Colonic mucosa (tissue), 4 donors: ENCODE data around the gene ZFYVE9. TPM values are rescaled to one million over a fixed set of nuclear protein-coding genes. Genes with fewer than 3 reads are reported as not detected.

Experiments used
- DNase-seq: peaks from one replicate; pipeline ENCODE4 v3.0.0-alpha.2; 2020
- H3K27ac ChIP-seq: fragments of 200-600 bp; one replicate; pipeline ENCODE4 v1.8.0; 2021
- H3K27me3 ChIP-seq: fragments of 200-600 bp; one replicate; pipeline ENCODE4 v1.8.0; 2021
- H3K36me3 ChIP-seq: fragments of 200-600 bp; one replicate; pipeline ENCODE4 v1.8.0; 2021
- H3K4me1 ChIP-seq: fragments of 200-600 bp; one replicate; pipeline ENCODE4 v1.8.0; 2021; ENCODE audit warnings: mild to moderate bottlenecking
- H3K4me3 ChIP-seq: fragments of 200-600 bp; one replicate; pipeline ENCODE4 v1.8.0; 2021
- H3K9ac ChIP-seq, 2 donors: one replicate each; pipeline ENCODE4 v1.7.0; 2013; ENCODE audit warnings: control low read depth in 2 of 2, low read depth in 2 of 2, low read length in 2 of 2
- H3K9me3 ChIP-seq: fragments of 200-600 bp; one replicate; pipeline ENCODE4 v1.8.0; 2021
- intact Hi-C: fragments of 100-400 bp; cut with DNase I; formaldehyde crosslinking; loops from one replicate; pipeline ENCODE4 v1.14.1; 2022
- total RNA-seq, 2 donors: library from RNA; stranded (reverse); fragmentation: NEBNext Ultra II Directional in 1 of 2; extraction: Animal tissue kit (Norgen Biotek cat#: 25700) in 1 of 2; gene quantifications; one replicate each; pipeline ENCODE4 v1.2.1, GENCODE V29; 2021
- TF ChIP-seq, protein P1 (sequence below): fragments of 200-600 bp; IDR thresholded peaks from one replicate; pipeline ENCODE4 v1.8.0; 2022; ENCODE audit warnings: antibody characterized with exemption, mild to moderate bottlenecking
- donor health status: healthy.
- donor health status: DM: no; HTN: no; CAD: no.
- donor health status: DM: no; HTN: no; CAD: no.

The ZFYVE9 gene
- total RNA-seq, 2 donors from 2014 or later, result 13.1 to 18.9 TPM

DNA sequence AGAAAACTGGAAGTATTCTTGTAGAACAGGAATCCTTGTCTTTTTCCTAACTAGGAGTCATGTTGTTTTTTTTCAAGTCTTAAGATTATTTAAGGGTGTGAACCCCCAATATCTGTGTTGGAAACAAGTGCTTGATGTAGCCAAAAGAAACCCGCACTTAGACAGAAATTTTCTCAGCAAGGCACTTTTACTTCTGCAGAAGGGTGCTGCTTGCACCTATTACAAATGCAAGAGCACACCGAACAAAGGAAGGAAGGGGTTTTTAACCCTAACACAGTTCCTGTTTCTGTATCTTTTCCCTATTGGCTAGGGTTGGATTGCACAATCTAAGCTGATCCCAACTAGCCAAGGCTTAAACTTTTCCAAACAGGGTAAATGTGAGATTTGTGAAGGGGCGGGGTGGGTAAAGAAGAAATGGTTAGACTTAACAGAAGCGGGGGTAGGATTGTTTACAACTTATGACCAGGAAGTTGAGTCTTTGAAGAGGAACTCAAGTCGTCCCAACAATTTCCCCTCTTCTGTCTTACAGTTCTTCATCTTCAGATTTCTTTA, 75.1 kb downstream of the ZFYVE9 start:
- H3K27ac ChIP-seq, result no peak overlapping the region
- no peak for DNase-seq
- intact Hi-C loops, result no loop called here
- H3K36me3 ChIP-seq, result no peaks in the 10 kb centered on the region
- TF ChIP-seq, protein P1, sequence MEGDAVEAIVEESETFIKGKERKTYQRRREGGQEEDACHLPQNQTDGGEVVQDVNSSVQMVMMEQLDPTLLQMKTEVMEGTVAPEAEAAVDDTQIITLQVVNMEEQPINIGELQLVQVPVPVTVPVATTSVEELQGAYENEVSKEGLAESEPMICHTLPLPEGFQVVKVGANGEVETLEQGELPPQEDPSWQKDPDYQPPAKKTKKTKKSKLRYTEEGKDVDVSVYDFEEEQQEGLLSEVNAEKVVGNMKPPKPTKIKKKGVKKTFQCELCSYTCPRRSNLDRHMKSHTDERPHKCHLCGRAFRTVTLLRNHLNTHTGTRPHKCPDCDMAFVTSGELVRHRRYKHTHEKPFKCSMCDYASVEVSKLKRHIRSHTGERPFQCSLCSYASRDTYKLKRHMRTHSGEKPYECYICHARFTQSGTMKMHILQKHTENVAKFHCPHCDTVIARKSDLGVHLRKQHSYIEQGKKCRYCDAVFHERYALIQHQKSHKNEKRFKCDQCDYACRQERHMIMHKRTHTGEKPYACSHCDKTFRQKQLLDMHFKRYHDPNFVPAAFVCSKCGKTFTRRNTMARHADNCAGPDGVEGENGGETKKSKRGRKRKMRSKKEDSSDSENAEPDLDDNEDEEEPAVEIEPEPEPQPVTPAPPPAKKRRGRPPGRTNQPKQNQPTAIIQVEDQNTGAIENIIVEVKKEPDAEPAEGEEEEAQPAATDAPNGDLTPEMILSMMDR, result no peak
- H3K4me1 ChIP-seq, result no peaks in the 10 kb centered on the region
- no peaks in the 10 kb centered on the region for H3K9me3 ChIP-seq
- no peak overlapping the region for H3K4me3 ChIP-seq
- H3K27me3 ChIP-seq, result no peaks in the 10 kb centered on the region
- H3K9ac ChIP-seq, result no peak overlapping the region

DNA sequence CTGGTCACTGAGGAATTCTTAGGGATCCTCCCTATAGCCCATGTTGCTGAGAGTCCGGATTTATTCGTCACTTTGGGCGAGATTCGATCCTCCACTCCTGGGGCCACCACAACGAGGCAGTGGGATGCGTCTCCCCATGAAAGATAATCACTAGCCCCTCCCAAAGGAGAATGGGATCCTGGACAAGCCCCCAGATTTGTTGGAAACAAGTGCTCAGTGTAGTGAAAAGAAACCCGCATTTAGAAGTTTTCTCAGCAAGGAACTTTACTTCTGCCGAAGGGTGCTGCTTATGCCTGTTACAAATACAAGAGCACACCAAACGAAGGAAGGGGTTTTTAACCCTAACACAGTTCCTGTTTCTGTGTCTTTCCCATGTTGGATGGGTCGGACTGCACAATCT, 83.3 kb downstream of the ZFYVE9 start:
- intact Hi-C loops, result no loop called here
- Histone ChIP-seq H3K4me1 (no peaks in the 10 kb centered on the region), H3K27ac (no peak overlapping the region), H3K9ac (no peak overlapping the region), H3K36me3 (no peaks in the 10 kb centered on the region), H3K9me3 (no peaks in the 10 kb centered on the region), H3K4me3 (no peak overlapping the region), H3K27me3 (no peaks in the 10 kb centered on the region)
- TF ChIP-seq, protein P1, result no peak
- DNase-seq, result no peak

DNA sequence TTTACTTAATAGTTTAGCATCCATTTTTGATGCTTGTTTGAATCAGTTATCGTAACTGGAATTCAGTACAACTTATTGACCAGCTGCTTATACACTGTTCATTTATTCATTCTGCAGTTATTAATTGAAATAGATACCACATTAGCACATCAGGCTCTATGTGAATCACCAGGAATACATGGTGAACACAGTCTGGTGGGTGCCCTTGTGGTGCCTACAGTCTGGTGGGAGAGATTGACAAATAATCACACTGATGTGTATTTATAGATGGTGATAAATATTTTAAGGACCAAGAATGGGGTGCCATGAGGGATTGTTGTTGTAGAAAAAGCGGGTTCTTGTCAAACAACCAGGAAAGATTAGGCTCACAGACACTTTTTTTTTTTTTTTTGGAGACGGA, 87.6 kb downstream of the ZFYVE9 start:
- Histone ChIP-seq H3K4me1 (no peaks in the 10 kb centered on the region), H3K36me3 (no peaks in the 10 kb centered on the region), H3K4me3 (no peak overlapping the region), H3K27ac (no peak overlapping the region), H3K27me3 (no peaks in the 10 kb centered on the region), H3K9me3 (no peaks in the 10 kb centered on the region), H3K9ac (no peak overlapping the region)
- intact Hi-C loops, result no loop called here
- no peak for DNase-seq
- TF ChIP-seq, protein P1, result no peak

DNA sequence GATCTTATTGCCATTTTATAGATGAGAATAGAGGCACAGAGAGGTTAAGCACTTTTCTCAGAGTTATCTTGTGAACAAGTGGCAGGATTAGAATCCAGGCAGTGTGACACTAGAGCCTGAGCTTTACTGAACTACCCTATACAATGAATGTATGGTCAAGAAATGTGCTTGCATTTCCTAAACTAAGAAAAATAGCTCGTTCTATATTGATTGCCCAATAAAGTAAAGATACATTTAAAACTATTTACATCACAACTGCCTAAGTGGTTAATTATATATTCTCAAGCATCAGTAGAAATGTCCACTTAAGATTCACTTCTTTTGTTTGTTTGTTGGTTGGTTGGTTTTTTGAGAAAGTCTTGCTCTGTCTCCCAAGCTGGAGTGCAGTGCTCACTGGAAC, 91.6 kb downstream of the ZFYVE9 start:
- intact Hi-C loops, result no loop called here
- Histone ChIP-seq H3K36me3 (no peaks in the 10 kb centered on the region), H3K4me1 (no peaks in the 10 kb centered on the region), H3K27me3 (no peaks in the 10 kb centered on the region), H3K9me3 (no peaks in the 10 kb centered on the region), H3K4me3 (no peak overlapping the region), H3K27ac (no peak overlapping the region), H3K9ac (no peak overlapping the region)
- TF ChIP-seq, protein P1, result no peak
- DNase-seq, result no peak

DNA sequence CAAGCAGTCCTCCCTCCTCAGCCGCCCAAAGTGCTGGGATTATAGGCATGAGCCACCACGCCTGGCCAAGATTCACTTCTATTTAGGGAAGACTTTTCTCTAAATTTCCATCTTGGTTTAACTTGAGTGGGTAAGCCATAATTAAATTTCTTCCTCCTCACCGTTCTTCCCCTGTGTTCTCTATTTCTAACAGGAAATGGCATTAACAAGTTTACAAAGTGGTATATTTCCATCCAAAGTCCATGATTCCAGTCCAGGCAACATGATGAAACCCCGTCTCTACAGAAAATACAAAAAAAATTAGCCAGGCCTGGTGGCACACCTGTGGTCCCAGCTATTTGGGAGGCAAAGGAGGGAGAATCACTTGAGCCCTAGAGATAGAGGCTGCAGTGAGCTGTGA, 92.1 kb downstream of the ZFYVE9 start:
- intact Hi-C loops, result no loop called here
- no peaks in the 10 kb centered on the region for H3K27me3 ChIP-seq
- H3K4me3 ChIP-seq, result no peak overlapping the region
- TF ChIP-seq, protein P1, result no peak
- no peaks in the 10 kb centered on the region for H3K36me3 ChIP-seq
- no peaks in the 10 kb centered on the region for H3K9me3 ChIP-seq
- no peak for DNase-seq
- H3K4me1 ChIP-seq, result no peaks in the 10 kb centered on the region
- no peak overlapping the region for H3K27ac ChIP-seq
- H3K9ac ChIP-seq, result no peak overlapping the region
